Stimulated activated naive B cell treated with anti-CD40 and anti-IgM and Interleukin-4, amounts not matched to agents 10 μg/mL and 1 μg/mL and 100 μg/mL, for 72 hours (primary cell): Measurements from ENCODE around the gene GTF2F2.

Experiments used
- ATAC-seq, 2 donors: fragments of 150-1000 bp; cut with Tn5 transposase; replicated peaks; 2 replicates each; pipeline ENCODE4 v1.10.0; 2021; ENCODE audit warnings: moderate library complexity in 1 of 2
- DNase-seq: peaks from one replicate; pipeline ENCODE4 v3.0.0; 2021
- H3K27ac Mint-ChIP-seq: one replicate; pipeline ENCODE4 v1.8.0; 2022; ENCODE audit warnings: mild to moderate bottlenecking, mixed read lengths
- H3K27me3 Mint-ChIP-seq, 2 donors: one replicate each; pipeline ENCODE4 v1.8.0; 2022; ENCODE audit warnings: mixed read lengths in 2 of 2
- H3K36me3 Mint-ChIP-seq, 2 donors: one replicate each; pipeline ENCODE4 v1.8.0; 2022; ENCODE audit warnings: mixed read lengths in 2 of 2, mild to moderate bottlenecking in 1 of 2
- H3K4me1 Mint-ChIP-seq, 2 donors: one replicate each; pipeline ENCODE4 v1.8.0; 2022; ENCODE audit warnings: mixed read lengths in 2 of 2, mild to moderate bottlenecking in 1 of 2
- H3K4me3 Mint-ChIP-seq, 2 donors: one replicate each; pipeline ENCODE4 v1.8.0; 2022; ENCODE audit warnings: mild to moderate bottlenecking in 2 of 2, mixed read lengths in 2 of 2, moderate library complexity in 1 of 2
- H3K9me3 Mint-ChIP-seq, 2 donors: one replicate each; pipeline ENCODE4 v1.8.0; 2022; ENCODE audit warnings: mixed read lengths in 2 of 2, mild to moderate bottlenecking in 1 of 2

Gene GTF2F2

GRCh38 chr13:45107539-45107938, 12.8 kb upstream of the GTF2F2 start:
- H3K4me3 Mint-ChIP-seq, result no peak overlapping the region
- no peak for DNase-seq
- peaks cover 18 to 21% of the 10 kb centered on the region in 2 donors for H3K27me3 Mint-ChIP-seq
- ATAC-seq, result no peak
- no peak overlapping the region for H3K27ac Mint-ChIP-seq
- H3K9me3 Mint-ChIP-seq, result no peaks in the 10 kb centered on the region
- peaks cover 0 to 1% of the 10 kb centered on the region in 2 donors for H3K36me3 Mint-ChIP-seq
- H3K4me1 Mint-ChIP-seq, result peaks cover 0 to 11% of the 10 kb centered on the region in 2 donors

GRCh38 chr13:45108716-45109101, 11.6 kb upstream of the GTF2F2 start:
- H3K27ac Mint-ChIP-seq, result peak overlapping the region; percentile 1
- peaks cover 18 to 21% of the 10 kb centered on the region in 2 donors for H3K27me3 Mint-ChIP-seq
- peaks cover 0 to 11% of the 10 kb centered on the region in 2 donors for H3K4me1 Mint-ChIP-seq
- peak overlapping the region; percentile 40 to 41 for H3K4me3 Mint-ChIP-seq
- ATAC-seq (peak; percentile 52 to 58), DNase-seq (no peak)
- H3K36me3 Mint-ChIP-seq, result peaks cover 0 to 1% of the 10 kb centered on the region in 2 donors
- H3K9me3 Mint-ChIP-seq, result no peaks in the 10 kb centered on the region

GRCh38 chr13:45109102-45109720, 11.1 kb upstream of the GTF2F2 start:
- no peaks in the 10 kb centered on the region for H3K9me3 Mint-ChIP-seq
- H3K27me3 Mint-ChIP-seq, result peaks cover 16 to 18% of the 10 kb centered on the region in 2 donors
- peaks cover 0 to 11% of the 10 kb centered on the region in 2 donors for H3K4me1 Mint-ChIP-seq
- peak; percentile 8 for DNase-seq
- peak; percentile 92 to 94 for ATAC-seq
- H3K27ac Mint-ChIP-seq, result peak overlapping the region; percentile 1
- peak overlapping the region in 1 of 2 donors; percentile 41 for H3K4me3 Mint-ChIP-seq
- peaks cover 0 to 1% of the 10 kb centered on the region in 2 donors for H3K36me3 Mint-ChIP-seq

- Mint-ChIP-seq H3K4me3 (no peak overlapping the region), H3K27ac (no peak overlapping the region), H3K9me3 (no peaks in the 10 kb centered on the region), H3K27me3 (no peaks in the 10 kb centered on the region), H3K4me1 (peaks cover 0 to 9% of the 10 kb centered on the region in 2 donors), H3K36me3 (no peaks in the 10 kb centered on the region)
- ATAC-seq (no peak), DNase-seq (no peak)
Observed at GRCh38 chr13:45113233-45114224, 6.8 kb upstream of the GTF2F2 start.

GRCh38 chr13:45119469-45119990, 780 bp upstream of the GTF2F2 start:
- peak; percentile 38 for DNase-seq
- peaks cover 5 to 15% of the 10 kb centered on the region in 2 donors for H3K4me1 Mint-ChIP-seq
- no peak overlapping the region for H3K4me3 Mint-ChIP-seq
- peaks cover 0 to 5% of the 10 kb centered on the region in 2 donors for H3K36me3 Mint-ChIP-seq
- peak; percentile 78 to 80 for ATAC-seq
- H3K27me3 Mint-ChIP-seq, result no peaks in the 10 kb centered on the region
- H3K9me3 Mint-ChIP-seq, result no peaks in the 10 kb centered on the region
- no peak overlapping the region for H3K27ac Mint-ChIP-seq

GRCh38 chr13:45120967-45121831, 889 bp downstream of the GTF2F2 start:
- Mint-ChIP-seq H3K9me3 (no peaks in the 10 kb centered on the region), H3K4me1 (peaks cover 11 to 32% of the 10 kb centered on the region in 2 donors), H3K4me3 (no peak overlapping the region), H3K27me3 (no peaks in the 10 kb centered on the region), H3K27ac (no peak overlapping the region), H3K36me3 (peaks cover 2 to 14% of the 10 kb centered on the region in 2 donors)
- peak in 1 of 2 donors; percentile 4 for ATAC-seq
- DNase-seq, result no peak

GRCh38 chr13:45122941-45123340, 2.6 kb downstream of the GTF2F2 start:
- Mint-ChIP-seq H3K4me1 (peaks cover 11 to 35% of the 10 kb centered on the region in 2 donors), H3K27me3 (no peaks in the 10 kb centered on the region), H3K4me3 (no peak overlapping the region), H3K9me3 (no peaks in the 10 kb centered on the region), H3K36me3 (peaks cover 2 to 14% of the 10 kb centered on the region in 2 donors), H3K27ac (no peak overlapping the region)
- ATAC-seq, result no peak
- no peak for DNase-seq

- H3K4me3 Mint-ChIP-seq, result peak overlapping the region; percentile 13 to 15
- H3K27ac Mint-ChIP-seq, result peak overlapping the region; percentile 0
Observed at GRCh38 chr13:45132369-45133064, 12.2 kb downstream of the GTF2F2 start.

GRCh38 chr13:45133396-45134118, 13.2 kb downstream of the GTF2F2 start:
- DNase-seq (no peak), ATAC-seq (no peak)
- Mint-ChIP-seq H3K36me3 (peaks cover 11 to 27% of the 10 kb centered on the region in 2 donors), H3K9me3 (peaks cover 1 to 11% of the 10 kb centered on the region in 2 donors), H3K4me3 (no peak overlapping the region), H3K4me1 (peaks cover 41 to 43% of the 10 kb centered on the region in 2 donors), H3K27me3 (no peaks in the 10 kb centered on the region), H3K27ac (peak overlapping the region; percentile 48)

More at GRCh38 chr13:45132369-45133064, 12.2 kb downstream of the GTF2F2 start:
- H3K4me1 Mint-ChIP-seq, result peaks cover 37 to 43% of the 10 kb centered on the region in 2 donors
- DNase-seq (no peak), ATAC-seq (peak; percentile 99 to 100)
- H3K36me3 Mint-ChIP-seq, result peaks cover 6 to 18% of the 10 kb centered on the region in 2 donors
- peaks cover 1 to 11% of the 10 kb centered on the region in 2 donors for H3K9me3 Mint-ChIP-seq
- H3K27me3 Mint-ChIP-seq, result no peaks in the 10 kb centered on the region

- H3K27me3 Mint-ChIP-seq, result no peaks in the 10 kb centered on the region
- H3K9me3 Mint-ChIP-seq, result peaks cover 1 to 5% of the 10 kb centered on the region in 2 donors
- H3K27ac Mint-ChIP-seq, result no peak overlapping the region
- peaks cover 27 to 29% of the 10 kb centered on the region in 2 donors for H3K4me1 Mint-ChIP-seq
- DNase-seq (no peak), ATAC-seq (no peak)
- no peak overlapping the region for H3K4me3 Mint-ChIP-seq
- H3K36me3 Mint-ChIP-seq, result peaks cover 17 to 34% of the 10 kb centered on the region in 2 donors
Observed at GRCh38 chr13:45136741-45137504, 16.6 kb downstream of the GTF2F2 start.

GRCh38 chr13:45137526-45137925, 17.2 kb downstream of the GTF2F2 start:
- DNase-seq (no peak), ATAC-seq (no peak)
- Mint-ChIP-seq H3K27me3 (no peaks in the 10 kb centered on the region), H3K27ac (no peak overlapping the region), H3K4me1 (peaks cover 23 to 24% of the 10 kb centered on the region in 2 donors), H3K4me3 (no peak overlapping the region), H3K36me3 (peaks cover 17 to 38% of the 10 kb centered on the region in 2 donors), H3K9me3 (peaks cover 1 to 5% of the 10 kb centered on the region in 2 donors)

GRCh38 chr13:45138282-45138681, 18.0 kb downstream of the GTF2F2 start:
- H3K27me3 Mint-ChIP-seq, result no peaks in the 10 kb centered on the region
- H3K4me3 Mint-ChIP-seq, result no peak overlapping the region
- H3K27ac Mint-ChIP-seq, result peak overlapping the region; percentile 43
- ATAC-seq (no peak), DNase-seq (no peak)
- H3K36me3 Mint-ChIP-seq, result peaks cover 16 to 38% of the 10 kb centered on the region in 2 donors
- no peaks in the 10 kb centered on the region for H3K9me3 Mint-ChIP-seq
- peaks cover 17 to 22% of the 10 kb centered on the region in 2 donors for H3K4me1 Mint-ChIP-seq
